GM23338 (cell line): ENCODE results near the gene TYW5. TPM values are rescaled to one million over a fixed set of nuclear protein-coding genes. Genes with fewer than 3 reads are reported as not detected.
A peak's percentile ranks its signal among the peaks of the same experiment; 100 is the strongest.

Experiments used
- ATAC-seq: fragments of 200-7000 bp; cut with Tn5 transposase; 3 replicates; pipeline ENCODE4 v1.9.1; 2020
- DNase-seq: peaks from one replicate; pipeline ENCODE4 v3.0.0-alpha.2; 2015; ENCODE audit warnings: low spot score
- H2AFZ ChIP-seq: fragments of 200-600 bp; sonication (generic); 2 replicates; pipeline ENCODE4 v1.8.0; 2016; ENCODE audit warnings: antibody characterized with exemption, mild to moderate bottlenecking, moderate library complexity
- H3F3A ChIP-seq: fragments of 200-600 bp; sonication (generic); replicated peaks from 2 replicates; pipeline ENCODE4 v1.8.0; 2017; ENCODE audit warnings: antibody characterized with exemption, mixed run types, low read depth
- H3K27ac ChIP-seq: fragments of 200-600 bp; sonication (generic); 2 replicates; pipeline ENCODE4 v1.6.1; 2016; ENCODE audit warnings: low read depth
- H3K27me3 ChIP-seq: fragments of 200-600 bp; sonication (generic); 2 replicates; pipeline ENCODE4 v1.8.0; 2016; ENCODE audit warnings: mild to moderate bottlenecking, mixed run types, moderate library complexity; ENCODE audit not compliant: insufficient read depth
- H3K36me3 ChIP-seq: fragments of 200-600 bp; sonication (generic); 2 replicates; pipeline ENCODE4 v1.8.0; 2016; ENCODE audit warnings: mild to moderate bottlenecking; ENCODE audit not compliant: insufficient read depth
- H3K4me1 ChIP-seq: fragments of 200-600 bp; sonication (generic); 2 replicates; pipeline ENCODE4 v1.8.0; 2016; ENCODE audit warnings: mild to moderate bottlenecking, moderate library complexity; ENCODE audit not compliant: insufficient read depth
- H3K4me2 ChIP-seq: fragments of 200-600 bp; sonication (generic); 2 replicates; pipeline ENCODE4 v1.7.1; 2017; ENCODE audit warnings: mixed run types
- H3K4me3 ChIP-seq: fragments of 200-600 bp; sonication (generic); 2 replicates; pipeline ENCODE4 v1.6.1; 2016; ENCODE audit warnings: mixed run types
- H3K79me2 ChIP-seq: fragments of 200-600 bp; sonication (generic); replicated peaks from 2 replicates; pipeline ENCODE4 v1.8.0; 2017; ENCODE audit warnings: mild to moderate bottlenecking; ENCODE audit not compliant: insufficient read depth
- H3K9me2 ChIP-seq: fragments of 200-600 bp; sonication (generic); 2 replicates; pipeline ENCODE4 v1.8.0; 2017; ENCODE audit not compliant: insufficient read depth
- H4K20me1 ChIP-seq: fragments of 200-600 bp; sonication (generic); replicated peaks from 2 replicates; pipeline ENCODE4 v1.8.0; 2017; ENCODE audit warnings: mild to moderate bottlenecking; ENCODE audit not compliant: insufficient read depth
- H3K27ac Mint-ChIP-seq: 2 replicates; pipeline ENCODE4 v1.8.0; 2020; ENCODE audit warnings: inconsistent platforms, mild to moderate bottlenecking, moderate library complexity, mixed read lengths
- H3K27me3 Mint-ChIP-seq: 3 replicates; pipeline ENCODE4 v1.8.0; 2022; ENCODE audit warnings: low read depth, mild to moderate bottlenecking, moderate library complexity, mixed read lengths, inconsistent platforms; ENCODE audit not compliant: insufficient read depth, poor library complexity
- H3K36me3 Mint-ChIP-seq: 3 replicates; pipeline ENCODE4 v1.8.0; 2021; ENCODE audit warnings: low read depth, mild to moderate bottlenecking, inconsistent platforms, moderate library complexity, mixed read lengths
- H3K4me1 Mint-ChIP-seq: 3 replicates; pipeline ENCODE4 v1.8.0; 2020; ENCODE audit warnings: mild to moderate bottlenecking, inconsistent platforms, mixed read lengths
- H3K4me3 Mint-ChIP-seq: 3 replicates; pipeline ENCODE4 v1.8.0; 2021; ENCODE audit warnings: moderate library complexity, mild to moderate bottlenecking, inconsistent platforms, mixed read lengths
- H3K9me3 Mint-ChIP-seq: 3 replicates; pipeline ENCODE4 v1.8.0; 2020; ENCODE audit warnings: moderate library complexity, mild to moderate bottlenecking, inconsistent platforms, mixed read lengths
- CREB1 ChIP-seq: fragments of 250-450 bp; sonication (Bioruptor Pico); IDR thresholded peaks from 2 replicates; pipeline ENCODE4 v1.5.0; 2020; ENCODE audit warnings: low read depth, mild to moderate bottlenecking, moderate library complexity
- ETS1 ChIP-seq: IDR thresholded peaks from 2 replicates; pipeline ENCODE4 v1.6.1; 2016; ENCODE audit warnings: antibody characterized with exemption
- EZH2 ChIP-seq: fragments of 200-600 bp; sonication (generic); IDR thresholded peaks from one replicate; pipeline ENCODE4 v1.8.0; 2017; ENCODE audit warnings: antibody characterized with exemption, mild to moderate bottlenecking, low read depth; ENCODE audit not compliant: unreplicated experiment
- JUNB ChIP-seq: IDR thresholded peaks from one replicate; pipeline ENCODE4 v1.6.1; 2016; ENCODE audit warnings: antibody characterized with exemption; ENCODE audit not compliant: unreplicated experiment
- NANOG ChIP-seq: IDR thresholded peaks from 2 replicates; pipeline ENCODE4 v1.6.1; 2016; ENCODE audit warnings: antibody characterized with exemption, borderline replicate concordance
- POLR2AphosphoS5 ChIP-seq: IDR thresholded peaks from 2 replicates; pipeline ENCODE4 v1.6.1; 2016; ENCODE audit warnings: antibody characterized with exemption, low read depth
- STAT1 ChIP-seq: IDR thresholded peaks from one replicate; pipeline ENCODE4 v1.6.1; 2016; ENCODE audit warnings: antibody characterized with exemption; ENCODE audit not compliant: unreplicated experiment
- ZNF114 ChIP-seq: fragments of 250-450 bp; sonication (Bioruptor Pico); IDR thresholded peaks from 2 replicates; pipeline ENCODE4 v1.5.0; 2020; ENCODE audit warnings: mild to moderate bottlenecking, moderate library complexity
- ZNF331 ChIP-seq: fragments of 250-450 bp; sonication (Bioruptor Pico); IDR thresholded peaks from 2 replicates; pipeline ENCODE4 v1.5.0; 2020; ENCODE audit warnings: low read depth, mild to moderate bottlenecking, moderate library complexity
- polyA plus RNA-seq: library from polyadenylated mRNA; unstranded; fragments of >200 nt; fragmentation: Nextera tagmentation; extraction: Ambion mirVana; gene quantifications from 2 replicates; pipeline ENCODE4 v1.2.1, GENCODE V29; 2016
- total RNA-seq: library from RNA; depleted of rRNA; stranded (reverse); fragments of >200 nt; shearing (Covaris generic); gene quantifications from 2 replicates; pipeline ENCODE4 v1.2.3, GENCODE V29; 2014
- TF ChIP-seq, protein P1 (sequence below), 2 experiments: fragments of 200-600 bp in 1 of 2; sonication (generic) in 1 of 2; conservative IDR thresholded peaks; 2 replicates each; pipeline versions ENCODE4 v1.5.1 to v1.6.1; 2016 to 2017; ENCODE audit warnings: antibody characterized with exemption in 2 of 2, low read depth in 2 of 2, mild to moderate bottlenecking in 2 of 2, moderate library complexity in 1 of 2

Gene TYW5
- total and polyA plus RNA-seq, 2 experiments from 2014 or later = 12.4 to 19.6 TPM

DNA sequence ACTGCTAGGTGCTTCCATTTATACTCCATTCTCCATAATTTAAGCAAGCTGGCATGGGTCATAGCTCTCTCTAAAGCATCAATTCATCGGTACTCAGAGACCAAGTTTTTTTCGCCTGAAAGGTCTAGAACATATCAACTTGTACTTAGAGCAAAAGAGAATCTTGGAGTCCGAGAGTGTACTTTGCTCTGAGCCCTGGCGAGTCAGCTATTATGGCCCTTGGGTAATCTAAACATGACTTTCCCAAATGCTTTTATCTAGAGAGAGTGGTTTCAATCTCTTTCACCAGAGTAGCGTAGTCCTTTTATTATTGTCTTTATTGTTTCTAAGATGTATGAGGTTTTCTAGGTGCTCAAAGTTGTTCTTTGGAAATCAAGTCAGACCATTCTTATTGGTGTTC lies 34.5 kb upstream of the TYW5 start:
- Histone ChIP-seq H3K27ac (no peak overlapping the region), H4K20me1 (no peaks in the 10 kb centered on the region), H3K9me2 (peaks cover 19% of the 10 kb centered on the region), H3K4me2 (no peak overlapping the region), H3F3A (no peaks in the 10 kb centered on the region), H3K4me3 (no peak overlapping the region), H3K79me2 (no peaks in the 10 kb centered on the region), H2AFZ (no peak overlapping the region), H3K4me1 (peaks cover 12% of the 10 kb centered on the region), H3K36me3 (no peaks in the 10 kb centered on the region), H3K27me3 (no peaks in the 10 kb centered on the region)
- TF ChIP-seq ETS1 = no peak
- no peak for TF ChIP-seq STAT1
- no peak for TF ChIP-seq POLR2AphosphoS5
- no peak for TF ChIP-seq ZNF331 (CRISPR knock-in tag)
- no peak for TF ChIP-seq NANOG
- TF ChIP-seq EZH2 = no peak
- no peak for TF ChIP-seq CREB1 (CRISPR knock-in tag)
- TF ChIP-seq, protein P1, sequence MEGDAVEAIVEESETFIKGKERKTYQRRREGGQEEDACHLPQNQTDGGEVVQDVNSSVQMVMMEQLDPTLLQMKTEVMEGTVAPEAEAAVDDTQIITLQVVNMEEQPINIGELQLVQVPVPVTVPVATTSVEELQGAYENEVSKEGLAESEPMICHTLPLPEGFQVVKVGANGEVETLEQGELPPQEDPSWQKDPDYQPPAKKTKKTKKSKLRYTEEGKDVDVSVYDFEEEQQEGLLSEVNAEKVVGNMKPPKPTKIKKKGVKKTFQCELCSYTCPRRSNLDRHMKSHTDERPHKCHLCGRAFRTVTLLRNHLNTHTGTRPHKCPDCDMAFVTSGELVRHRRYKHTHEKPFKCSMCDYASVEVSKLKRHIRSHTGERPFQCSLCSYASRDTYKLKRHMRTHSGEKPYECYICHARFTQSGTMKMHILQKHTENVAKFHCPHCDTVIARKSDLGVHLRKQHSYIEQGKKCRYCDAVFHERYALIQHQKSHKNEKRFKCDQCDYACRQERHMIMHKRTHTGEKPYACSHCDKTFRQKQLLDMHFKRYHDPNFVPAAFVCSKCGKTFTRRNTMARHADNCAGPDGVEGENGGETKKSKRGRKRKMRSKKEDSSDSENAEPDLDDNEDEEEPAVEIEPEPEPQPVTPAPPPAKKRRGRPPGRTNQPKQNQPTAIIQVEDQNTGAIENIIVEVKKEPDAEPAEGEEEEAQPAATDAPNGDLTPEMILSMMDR (conservative IDR thresholded peaks at IDR 0.05; ENCODE audit: low read depth in 2 of 2) = no peak
- TF ChIP-seq JUNB = no peak
- TF ChIP-seq ZNF114 (CRISPR knock-in tag) = no peak
- H3K4me1 Mint-ChIP-seq = peaks cover 3% of the 10 kb centered on the region; the same call in 1 of the 3 replicates
- H3K4me3 Mint-ChIP-seq = no peak overlapping the region
- H3K27ac Mint-ChIP-seq = no peak overlapping the region
- H3K9me3 Mint-ChIP-seq = no peaks in the 10 kb centered on the region
- DNase-seq (no peak), ATAC-seq (no peak)
- H3K36me3 Mint-ChIP-seq = no peaks in the 10 kb centered on the region
- peaks cover 3% of the 10 kb centered on the region for H3K27me3 Mint-ChIP-seq

GRCh38 chr2:199988151-199988550 lies 32.9 kb upstream of the TYW5 start:
- Histone ChIP-seq H3K27ac (no peak overlapping the region), H2AFZ (peak overlapping the region; percentile 86), H3K4me1 (peaks cover 26% of the 10 kb centered on the region), H3K4me3 (no peak overlapping the region), H4K20me1 (no peaks in the 10 kb centered on the region), H3K79me2 (no peaks in the 10 kb centered on the region), H3K36me3 (no peaks in the 10 kb centered on the region), H3K4me2 (0 out of 2 replicates have a peak overlapping the region, but pooled peaks have one; percentile 46), H3K27me3 (no peaks in the 10 kb centered on the region), H3K9me2 (peaks cover 16% of the 10 kb centered on the region), H3F3A (peaks cover 8% of the 10 kb centered on the region; the same call in 1 of the 2 replicates)
- DNase-seq (no peak), ATAC-seq (no peak)
- H3K4me1 Mint-ChIP-seq = peaks cover 17% of the 10 kb centered on the region
- no peak overlapping the region for H3K4me3 Mint-ChIP-seq
- peaks cover 3% of the 10 kb centered on the region for H3K27me3 Mint-ChIP-seq
- no peaks in the 10 kb centered on the region for H3K9me3 Mint-ChIP-seq
- no peak for TF ChIP-seq ETS1
- TF ChIP-seq NANOG = no peak
- H3K36me3 Mint-ChIP-seq = no peaks in the 10 kb centered on the region
- H3K27ac Mint-ChIP-seq = no peak overlapping the region
